ENCODE data around the gene TBPL1.

- TF ChIP-seq, protein P1, sequence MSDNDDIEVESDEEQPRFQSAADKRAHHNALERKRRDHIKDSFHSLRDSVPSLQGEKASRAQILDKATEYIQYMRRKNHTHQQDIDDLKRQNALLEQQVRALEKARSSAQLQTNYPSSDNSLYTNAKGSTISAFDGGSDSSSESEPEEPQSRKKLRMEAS (IDR thresholded peaks at IDR 0.05; ENCODE audit: low read depth, low read length): no peak
- TF ChIP-seq CTCF (IDR thresholded peaks at IDR 0.05 in 2 of 3, conservative IDR thresholded peaks at IDR 0.05 in 1 of 3; ENCODE audit: control insufficient read depth in 2 of 3, extremely low read depth in 1 of 3, insufficient read depth in 1 of 3, low read depth in 3 of 3, low read length in 3 of 3): no peak
- no peak for TF ChIP-seq ATF7 (IDR thresholded peaks at IDR 0.05; ENCODE audit: low read depth)
- no peak for TF ChIP-seq HDAC2 (IDR thresholded peaks at IDR 0.05)
- no peak for TF ChIP-seq CEBPB (IDR thresholded peaks at IDR 0.05; ENCODE audit: borderline replicate concordance in 1 of 2, low read depth in 2 of 2, low read length in 2 of 2)
- no peak for TF ChIP-seq YBX1 (IDR thresholded peaks at IDR 0.05)
- no peak for TF ChIP-seq BHLHE40 (IDR thresholded peaks at IDR 0.05; ENCODE audit: borderline replicate concordance in 1 of 2, low read depth in 2 of 2, low read length in 1 of 2)
- TF ChIP-seq SMC3 (IDR thresholded peaks at IDR 0.05; ENCODE audit: borderline replicate concordance, low read length): no peak
These were observed 16.4 kb downstream of the TBPL1 start for GRCh38 chr6:133969285-133969920.
